HG03378 (cell line): Measurements from ENCODE around the gene APOBEC3C.
"Not testable (repeated sequence)": the region's sequence is repeated elsewhere in the genome, so short reads cannot be mapped to it uniquely, and the experiment has no call there.

Source experiments
- ATAC-seq: cut with Tn5 transposase; IDR thresholded peaks from one replicate; pipeline ENCODE4 v1.9.1; 2021; ENCODE audit warnings: mild to moderate bottlenecking, moderate library complexity; ENCODE audit not compliant: unreplicated experiment

APOBEC3C gene

DNA sequence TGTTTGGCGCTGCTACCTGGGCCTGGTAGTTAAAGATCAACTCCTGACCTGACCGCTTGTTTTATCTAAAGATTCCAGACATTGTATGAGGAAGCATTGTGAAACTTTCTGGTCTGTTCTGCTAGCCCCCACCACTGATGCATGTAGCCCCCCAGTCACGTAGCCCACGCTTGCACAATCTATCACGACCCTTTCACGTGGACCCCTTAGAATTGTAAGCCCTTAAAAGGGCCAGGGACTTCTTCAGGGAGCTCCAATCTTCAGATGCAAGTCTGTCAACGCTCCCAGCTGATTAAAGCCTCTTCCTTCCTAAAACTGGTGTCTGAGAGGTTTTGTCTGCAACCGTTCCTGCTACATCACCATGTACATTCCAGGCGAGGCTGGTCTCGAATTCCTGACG lies 41.6 kb downstream of the APOBEC3C start:
- no peak for ATAC-seq

- ATAC-seq = not testable (repeated sequence)
Observed at GRCh38 chr22:39061290-39061689, 47.2 kb downstream of the APOBEC3C start.

DNA sequence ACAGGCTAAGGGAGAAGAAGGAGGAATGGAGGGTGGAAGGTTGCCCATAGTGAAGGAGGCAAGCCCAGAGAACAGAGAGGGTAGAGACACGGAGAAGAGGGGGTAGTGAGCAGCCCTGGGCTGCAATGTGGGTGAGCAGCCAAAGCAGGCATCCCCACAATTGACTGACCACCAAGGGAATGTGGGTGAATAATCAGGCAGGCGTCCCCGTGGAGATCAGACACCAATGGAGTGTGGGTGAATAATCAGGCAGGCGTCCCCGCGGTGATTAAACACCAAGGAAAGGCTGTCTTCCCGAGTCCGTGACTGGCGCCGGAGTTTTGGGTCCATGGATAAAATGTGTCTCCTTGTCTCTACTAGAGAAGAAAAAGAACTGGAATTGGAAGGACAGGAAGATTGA lies 47.9 kb downstream of the APOBEC3C start:
- not testable (repeated sequence) for ATAC-seq

- ATAC-seq = not testable (repeated sequence)
Observed at GRCh38 chr22:39063904-39064303, 49.8 kb downstream of the APOBEC3C start.

- not testable (repeated sequence) for ATAC-seq
Observed at GRCh38 chr22:39066442-39067276, 52.6 kb downstream of the APOBEC3C start.

DNA sequence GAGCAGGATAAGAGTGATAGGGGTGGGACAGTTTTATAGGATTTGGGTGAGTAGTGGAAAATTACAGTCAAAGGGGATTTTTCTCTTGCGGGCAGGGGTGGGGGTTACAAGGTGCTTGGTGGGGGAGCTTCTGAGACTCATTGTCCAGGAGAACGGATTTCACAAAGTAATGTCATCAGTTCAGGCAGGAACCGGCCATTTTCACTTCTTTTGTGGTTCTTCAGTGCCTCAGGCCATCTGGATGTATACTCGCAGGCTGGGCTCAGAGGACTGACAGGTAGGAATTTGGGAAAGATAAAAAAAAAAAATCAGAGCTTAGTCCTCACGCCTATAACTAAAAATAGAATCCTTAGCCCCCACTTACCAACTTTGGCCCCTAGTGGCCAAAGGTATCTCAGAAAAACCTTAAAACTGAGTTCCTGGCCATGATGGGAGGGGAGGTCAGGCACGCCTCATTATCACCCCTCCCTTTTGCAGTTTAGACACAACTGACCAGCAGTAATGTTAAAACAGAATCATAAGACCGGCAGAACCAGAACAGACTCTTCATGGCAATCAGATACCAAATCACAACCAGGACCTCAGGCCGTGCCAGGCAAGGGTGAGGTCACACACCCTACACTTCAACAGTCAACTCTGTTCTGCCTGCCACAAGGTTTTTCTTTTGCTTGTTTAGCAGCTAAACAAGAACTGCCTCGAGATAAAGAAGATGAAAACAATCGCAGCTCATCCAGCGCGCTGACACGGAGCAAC lies 54.2 kb downstream of the APOBEC3C start:
- no peak for ATAC-seq
